HepG2 (cell line): ENCODE measurements around the gene USP15. TPM values are rescaled to one million over a fixed set of nuclear protein-coding genes. Genes with fewer than 3 reads are reported as not detected.

Experiments used
- ARNT ChIP-seq: fragments of 450-650 bp; IDR thresholded peaks from 2 replicates; pipeline ENCODE4 v1.6.1; 2017
- CCDC6 ChIP-seq: sonication (generic); formaldehyde crosslinking; IDR thresholded peaks from 2 replicates; pipeline ENCODE4 v1.8.1; 2022; ENCODE audit warnings: mild to moderate bottlenecking, missing genetic modification reagents, moderate library complexity
- CEBPG ChIP-seq: IDR thresholded peaks from 2 replicates; pipeline ENCODE4 v1.6.1; 2016
- CREB1 ChIP-seq, 2 experiments: fragments of 450-650 bp in 1 of 2; IDR thresholded peaks; 2 replicates each; pipeline ENCODE4 v1.6.1; 2016 to 2017; ENCODE audit warnings: control low read depth in 1 of 2, mild to moderate bottlenecking in 1 of 2, missing compliant biosample characterization in 1 of 2, missing genetic modification characterization in 1 of 2
- EED ChIP-seq: sonication (generic); formaldehyde crosslinking; IDR thresholded peaks from 2 replicates; pipeline ENCODE4 v1.5.0; 2020; ENCODE audit warnings: mild to moderate bottlenecking, missing genetic modification reagents
- GABPA ChIP-seq, 2 experiments: IDR thresholded peaks; 2 replicates each; pipeline ENCODE4 v1.6.1; 2011 to 2016; ENCODE audit warnings: low read depth in 2 of 2, low read length in 1 of 2, missing biosample characterization in 1 of 2, missing genetic modification characterization in 1 of 2
- HCFC1 ChIP-seq: fragments of 150-350 bp; IDR thresholded peaks from 2 replicates; pipeline ENCODE4 v1.6.1; 2014; ENCODE audit warnings: low read depth, low read length
- HNRNPLL ChIP-seq: fragments of 200-400 bp; formaldehyde crosslinking; IDR thresholded peaks from 2 replicates; pipeline ENCODE4 v1.6.1; 2017; ENCODE audit warnings: mild to moderate bottlenecking, low read depth, low read length; ENCODE audit not compliant: poor library complexity, severe bottlenecking
- HOXD1 ChIP-seq: sonication (generic); formaldehyde crosslinking; IDR thresholded peaks from 2 replicates; pipeline ENCODE4 v1.5.0; 2020; ENCODE audit warnings: missing genetic modification reagents
- KDM2A ChIP-seq: sonication (generic); formaldehyde crosslinking; IDR thresholded peaks from 2 replicates; pipeline ENCODE4 v1.4.0; 2020; ENCODE audit warnings: low read depth, missing genetic modification reagents, borderline replicate concordance
- KDM5B ChIP-seq: sonication (generic); formaldehyde crosslinking; IDR thresholded peaks from 2 replicates; pipeline ENCODE4 v1.4.0; 2020; ENCODE audit warnings: missing genetic modification reagents, mild to moderate bottlenecking, borderline replicate concordance
- KDM6A ChIP-seq: IDR thresholded peaks from 2 replicates; pipeline ENCODE4 v1.6.1; 2016; ENCODE audit warnings: low read depth
- LCORL ChIP-seq, 2 experiments: fragments of 450-650 bp in 1 of 2; sonication (generic) in 1 of 2; formaldehyde crosslinking in 1 of 2; IDR thresholded peaks; 2 replicates each; pipeline versions ENCODE4 v1.5.0 to v1.6.1; 2017 to 2020; ENCODE audit warnings: antibody characterized with exemption in 1 of 2, missing genetic modification reagents in 1 of 2
- MTA3 ChIP-seq: sonication (generic); formaldehyde crosslinking; IDR thresholded peaks from 2 replicates; pipeline ENCODE4 v1.4.0; 2020; ENCODE audit warnings: missing genetic modification reagents
- PAX8 ChIP-seq: sonication (generic); formaldehyde crosslinking; IDR thresholded peaks from 2 replicates; pipeline ENCODE4 v1.8.0; 2022; ENCODE audit warnings: mild to moderate bottlenecking, missing genetic modification reagents, borderline replicate concordance
- PCBP1 ChIP-seq: fragments of 200-400 bp; formaldehyde crosslinking; IDR thresholded peaks from 2 replicates; pipeline ENCODE4 v1.6.1; 2017; ENCODE audit warnings: mild to moderate bottlenecking, low read depth, low read length, borderline replicate concordance
- RARG ChIP-seq: sonication (generic); formaldehyde crosslinking; IDR thresholded peaks from 2 replicates; pipeline ENCODE4 v1.4.0; 2020; ENCODE audit warnings: low read depth, mild to moderate bottlenecking, missing genetic modification reagents
- REPIN1 ChIP-seq: sonication (generic); formaldehyde crosslinking; IDR thresholded peaks from 2 replicates; pipeline ENCODE4 v1.8.0; 2022; ENCODE audit warnings: missing genetic modification reagents, low read depth, mild to moderate bottlenecking, borderline replicate concordance
- SAFB2 ChIP-seq: sonication (generic); formaldehyde crosslinking; IDR thresholded peaks from 2 replicates; pipeline ENCODE4 v1.5.1; 2020; ENCODE audit warnings: missing genetic modification reagents, low read depth, mild to moderate bottlenecking, borderline replicate concordance
- SKI ChIP-seq: fragments of 450-650 bp; IDR thresholded peaks from one replicate; pipeline ENCODE4 v1.6.1; 2018; ENCODE audit warnings: mild to moderate bottlenecking; ENCODE audit not compliant: partially characterized antibody
- SP4 ChIP-seq: sonication (generic); formaldehyde crosslinking; IDR thresholded peaks from 2 replicates; pipeline ENCODE4 v1.8.1; 2023; ENCODE audit warnings: mild to moderate bottlenecking, missing genetic modification reagents
- TAF1 ChIP-seq: sonication (generic); formaldehyde crosslinking; IDR thresholded peaks from 2 replicates; pipeline ENCODE4 v1.4.0; 2020; ENCODE audit warnings: missing genetic modification reagents
- TEAD3 ChIP-seq: optimal IDR thresholded peaks from 2 replicates; pipeline ENCODE3; 2016; ENCODE audit warnings: borderline replicate concordance
- ZFP82 ChIP-seq: sonication (generic); formaldehyde crosslinking; IDR thresholded peaks from 2 replicates; pipeline ENCODE4 v1.5.1; 2020; ENCODE audit warnings: mild to moderate bottlenecking, missing genetic modification reagents, borderline replicate concordance
- ZNF430 ChIP-seq: sonication (generic); formaldehyde crosslinking; IDR thresholded peaks from 2 replicates; pipeline ENCODE4 v1.9.0; 2021; ENCODE audit warnings: mild to moderate bottlenecking, missing genetic modification reagents
- ZNF510 ChIP-seq: sonication (generic); formaldehyde crosslinking; IDR thresholded peaks from 2 replicates; pipeline ENCODE4 v1.4.0; 2020; ENCODE audit warnings: low read depth, mild to moderate bottlenecking, missing genetic modification reagents
- ZNF709 ChIP-seq: sonication (generic); formaldehyde crosslinking; IDR thresholded peaks from 2 replicates; pipeline ENCODE4 v1.5.0; 2020; ENCODE audit warnings: mild to moderate bottlenecking, missing genetic modification reagents
- ZNF792 ChIP-seq: IDR thresholded peaks from 2 replicates; pipeline ENCODE4 v1.6.1; 2016
- ZNF839 ChIP-seq: sonication (generic); formaldehyde crosslinking; IDR thresholded peaks from 2 replicates; pipeline ENCODE4 v1.4.0; 2020; ENCODE audit warnings: missing genetic modification reagents, mild to moderate bottlenecking, borderline replicate concordance
- ZSCAN21 ChIP-seq: sonication (generic); formaldehyde crosslinking; IDR thresholded peaks from 2 replicates; pipeline ENCODE4 v1.8.0; 2022; ENCODE audit warnings: mild to moderate bottlenecking, missing genetic modification reagents, moderate library complexity, borderline replicate concordance
- polyA plus RNA-seq, 8 experiments: library from polyadenylated mRNA; depleted of rRNA in 3 of 8; stranded (reverse) in 7 of 8; unstranded in 1 of 8; fragments of >200 nt; fragmentation: Illumina TruSeq in 4 of 8; extraction: Trizol in 4 of 8; gene quantifications; 2 replicates each; pipeline versions ENCODE4 v1.2.1 to v1.2.3, GENCODE V29; 2011 to 2016; ENCODE audit warnings: low read depth in 4 of 8, missing spikeins in 1 of 8, mixed read lengths in 1 of 8; ENCODE audit not compliant: insufficient read depth in 1 of 8
- total RNA-seq, 5 experiments: library from RNA; depleted of rRNA; stranded (reverse); fragments of >200 nt; fragmentation: Illumina TruSeq; extraction: Trizol; gene quantifications; 2 replicates each; pipeline ENCODE4 v1.2.3, GENCODE V29; 2016; ENCODE audit warnings: low read depth in 1 of 5
- TF ChIP-seq, protein P1 (sequence below): IDR thresholded peaks from 2 replicates; pipeline ENCODE4 v1.6.1; 2016; ENCODE audit warnings: missing biosample characterization, missing genetic modification reagents, low read depth

USP15 gene
- total and polyA plus RNA-seq, 2 of the 13 experiments (the other 11 are each of a cell fraction or from before 2014, with no cell fraction given), result 17.3 to 51.7 TPM

- peak; percentile 86 for TF ChIP-seq SP4 (CRISPR knock-in tag)
- TF ChIP-seq SKI, result peak; percentile 76
- peak; percentile 96 for TF ChIP-seq SAFB2 (CRISPR knock-in tag)
- TF ChIP-seq, protein P1, sequence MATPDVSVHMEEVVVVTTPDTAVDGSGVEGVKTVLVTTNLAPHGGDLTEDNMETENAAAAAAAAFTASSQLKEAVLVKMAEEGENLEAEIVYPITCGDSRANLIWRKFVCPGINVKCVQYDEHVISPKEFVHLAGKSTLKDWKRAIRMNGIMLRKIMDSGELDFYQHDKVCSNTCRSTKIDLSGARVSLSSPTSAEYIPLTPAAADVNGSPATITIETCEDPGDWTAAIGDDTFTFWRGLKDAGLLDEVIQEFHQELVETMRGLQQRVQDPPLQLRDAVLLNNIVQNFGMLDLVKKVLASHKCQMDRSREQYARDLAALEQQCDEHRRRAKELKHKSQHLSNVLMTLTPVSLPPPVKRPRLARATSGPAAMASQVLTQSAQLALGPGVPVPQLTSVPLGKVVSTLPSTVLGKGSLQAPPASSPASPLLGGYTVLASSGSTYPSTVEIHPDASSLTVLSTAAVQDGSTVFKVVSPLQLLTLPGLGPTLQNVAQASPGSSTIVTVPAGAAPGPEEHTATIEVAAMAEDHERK, result 0 out of 2 replicates have a peak, but pooled peaks have one; percentile 21
- no peak for TF ChIP-seq HOXD1 (CRISPR knock-in tag)
- TF ChIP-seq ZSCAN21 (CRISPR knock-in tag), result peak; percentile 80; the same call in 1 of the 2 replicates
- TF ChIP-seq ZFP82 (CRISPR knock-in tag), result 0 out of 2 replicates have a peak, but pooled peaks have one; percentile 43
- peak; percentile 90 for TF ChIP-seq KDM2A
- TF ChIP-seq GABPA (IDR thresholded peaks at IDR 0.05; ENCODE audit: low read depth, low read length), result no peak
- TF ChIP-seq GABPA (CRISPR knock-in tag; IDR thresholded peaks at IDR 0.05; ENCODE audit: low read depth), result peak; percentile 70
- peak; percentile 69 for TF ChIP-seq CCDC6 (CRISPR knock-in tag)
- TF ChIP-seq ZNF792 (CRISPR knock-in tag), result peak; percentile 14; the same call in 1 of the 2 replicates
- peak; percentile 93 for TF ChIP-seq ZNF709 (CRISPR knock-in tag)
- no peak for TF ChIP-seq ARNT
- TF ChIP-seq HCFC1, result peak; percentile 54; the same call in 1 of the 2 replicates
- TF ChIP-seq PCBP1, result peak; percentile 97
- TF ChIP-seq EED, result no peak
- peak; percentile 57 for TF ChIP-seq TEAD3
- peak; percentile 68; the same call in 1 of the 2 replicates for TF ChIP-seq KDM5B
- peak; percentile 57; the same call in 1 of the 2 replicates for TF ChIP-seq RARG (CRISPR knock-in tag)
- peak; percentile 90 for TF ChIP-seq HNRNPLL
- peak; percentile 86; the same call in 1 of the 2 replicates for TF ChIP-seq ZNF510 (CRISPR knock-in tag)
- TF ChIP-seq MTA3 (CRISPR knock-in tag), result no peak
- peak; percentile 33 for TF ChIP-seq ZNF839 (CRISPR knock-in tag)
- no peak for TF ChIP-seq CEBPG (CRISPR knock-in tag)
- TF ChIP-seq KDM6A (CRISPR knock-in tag), result 0 out of 2 replicates have a peak, but pooled peaks have one; percentile 13
- no peak for TF ChIP-seq LCORL (IDR thresholded peaks at IDR 0.05)
- peak; percentile 97 for TF ChIP-seq LCORL (CRISPR knock-in tag; IDR thresholded peaks at IDR 0.05)
- peak; percentile 84 for TF ChIP-seq TAF1 (CRISPR knock-in tag)
- TF ChIP-seq REPIN1 (CRISPR knock-in tag), result peak; percentile 83
- 0 out of 2 replicates have a peak, but pooled peaks have one; percentile 27 for TF ChIP-seq PAX8 (CRISPR knock-in tag)
- peak; percentile 92 for TF ChIP-seq ZNF430 (CRISPR knock-in tag)
- TF ChIP-seq CREB1 (IDR thresholded peaks at IDR 0.05), result peak; percentile 29; the same call in 1 of the 2 replicates
- peak; percentile 61; the same call in 1 of the 2 replicates for TF ChIP-seq CREB1 (CRISPR knock-in tag; IDR thresholded peaks at IDR 0.05)
Measured at GRCh38 chr12:62259993-62260732, at the start of gene USP15 (continued).
